ENCODE results near the gene AKAP13. TPM values are rescaled to one million over a fixed set of nuclear protein-coding genes. Genes with fewer than 3 reads are reported as not detected.

AKAP13 gene
- total RNA-seq, 1 experiment from 2014 or later = 54.5 TPM

GRCh38 chr15:85718981-85719380, 338.6 kb downstream of the AKAP13 start:
- no peaks in the 10 kb centered on the region for H3K9me3 ChIP-seq (ENCODE audit: low read depth, low read length, poor library complexity, severe bottlenecking)
- TF ChIP-seq CTCF (conservative IDR thresholded peaks at IDR 0.05; ENCODE audit: low read depth, low read length) (no peak), EZH2 (IDR thresholded peaks at IDR 0.05; ENCODE audit: borderline replicate concordance, low read depth, low read length, poor library complexity, severe bottlenecking) (no peak)
- H3K27ac ChIP-seq (ENCODE audit: low read depth, low read length, poor library complexity, severe bottlenecking) = no peak overlapping the region
- H3K36me3 ChIP-seq (ENCODE audit: insufficient read depth, low read length, poor library complexity, severe bottlenecking) = peaks cover 22% of the 10 kb centered on the region
- H3K4me3 ChIP-seq (ENCODE audit: low read depth, low read length, poor library complexity, severe bottlenecking) = no peak overlapping the region
- ChIA-PET CTCF (no interaction called here), POLR2A (ENCODE audit: low non-redundant PET) (no interaction called here)
- BruUV-seq (replicated peaks) = no TSS peak
- intact Hi-C loops (cut with micrococcal nuclease; ENCODE audit: unreplicated experiment) = no loop called here
- no peak for DNase-seq (ENCODE audit: low spot score)
- no peaks in the 10 kb centered on the region for H3K4me1 ChIP-seq (ENCODE audit: insufficient read depth, low read length, poor library complexity, severe bottlenecking)
- no peaks in the 10 kb centered on the region for H3K27me3 ChIP-seq (replicated peaks; ENCODE audit: insufficient read depth, low read depth, low read length, poor library complexity)

GRCh38 chr15:85722374-85723152, 342.2 kb downstream of the AKAP13 start:
- Histone ChIP-seq H3K4me1 (ENCODE audit: insufficient read depth, low read length, poor library complexity, severe bottlenecking) (no peaks in the 10 kb centered on the region), H3K27me3 (replicated peaks; ENCODE audit: insufficient read depth, low read depth, low read length, poor library complexity) (no peaks in the 10 kb centered on the region), H3K36me3 (ENCODE audit: insufficient read depth, low read length, poor library complexity, severe bottlenecking) (peaks cover 35% of the 10 kb centered on the region), H3K4me3 (ENCODE audit: low read depth, low read length, poor library complexity, severe bottlenecking) (no peak overlapping the region), H3K27ac (ENCODE audit: low read depth, low read length, poor library complexity, severe bottlenecking) (no peak overlapping the region), H3K9me3 (ENCODE audit: low read depth, low read length, poor library complexity, severe bottlenecking) (no peaks in the 10 kb centered on the region)
- ChIA-PET POLR2A (ENCODE audit: low non-redundant PET) (no interaction called here), CTCF (no interaction called here)
- no peak for TF ChIP-seq CTCF (conservative IDR thresholded peaks at IDR 0.05; ENCODE audit: low read depth, low read length)
- TF ChIP-seq EZH2 (IDR thresholded peaks at IDR 0.05; ENCODE audit: borderline replicate concordance, low read depth, low read length, poor library complexity, severe bottlenecking) = no peak
- intact Hi-C loops (cut with micrococcal nuclease; ENCODE audit: unreplicated experiment) = no loop called here
- BruUV-seq (replicated peaks) = no TSS peak
- no peak for DNase-seq (ENCODE audit: low spot score)

DNA sequence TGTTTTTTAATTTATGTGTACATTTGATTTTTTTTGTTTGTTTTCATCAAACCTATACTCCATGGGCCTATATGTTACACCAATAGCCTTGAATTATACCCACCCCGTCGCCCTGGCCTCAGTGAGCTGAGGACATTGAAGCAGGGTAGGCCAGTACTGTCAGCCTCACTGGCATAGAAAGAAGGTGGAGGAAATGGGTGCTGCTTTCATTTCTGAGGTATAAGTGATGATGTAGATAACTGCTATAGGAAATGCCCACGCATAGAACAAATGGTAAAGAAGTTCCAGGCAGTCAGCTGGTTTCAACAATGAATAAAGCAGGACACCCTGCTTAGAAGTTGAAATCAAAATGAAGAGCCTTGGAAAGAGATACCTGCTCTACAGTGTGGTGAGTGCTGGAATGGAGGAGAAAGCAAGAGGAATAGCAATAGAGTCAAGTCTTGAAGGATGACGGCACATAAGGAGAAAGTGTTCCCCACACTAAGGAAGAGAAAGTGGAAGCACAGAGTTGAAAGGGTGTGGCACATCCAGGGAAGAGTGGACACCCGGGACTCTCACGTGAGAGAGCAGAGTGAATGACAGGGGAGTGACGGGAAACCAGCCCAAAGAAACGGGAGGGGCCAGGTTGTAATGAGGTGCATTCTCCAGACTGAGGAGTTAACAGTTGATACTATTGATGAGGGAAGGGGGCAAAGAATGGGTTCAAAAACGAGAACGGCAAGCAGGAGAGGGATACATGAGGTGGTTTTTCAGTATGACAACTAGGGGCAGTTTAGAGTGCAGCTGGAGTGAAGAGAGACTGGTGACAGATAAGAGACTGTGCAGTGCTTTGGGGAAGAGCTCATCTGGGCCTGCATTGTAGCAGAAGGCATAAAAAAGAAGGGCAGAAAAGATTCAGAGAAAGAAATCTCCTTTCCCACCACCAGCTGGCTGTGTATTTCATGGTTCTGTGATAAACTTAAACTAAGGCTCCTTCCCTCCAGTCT, 343.9 kb downstream of the AKAP13 start:
- intact Hi-C loops (cut with micrococcal nuclease; ENCODE audit: unreplicated experiment) = no loop called here
- CTCF ChIA-PET = no interaction called here

More for the DNA sequence above, 343.9 kb downstream of the AKAP13 start:
- H3K4me1 ChIP-seq (ENCODE audit: insufficient read depth, low read length, poor library complexity, severe bottlenecking) = no peaks in the 10 kb centered on the region
- peaks cover 30% of the 10 kb centered on the region for H3K36me3 ChIP-seq (ENCODE audit: insufficient read depth, low read length, poor library complexity, severe bottlenecking)
- H3K4me3 ChIP-seq (ENCODE audit: low read depth, low read length, poor library complexity, severe bottlenecking) = no peak overlapping the region
- no peak overlapping the region for H3K27ac ChIP-seq (ENCODE audit: low read depth, low read length, poor library complexity, severe bottlenecking)
- TF ChIP-seq CTCF (conservative IDR thresholded peaks at IDR 0.05; ENCODE audit: low read depth, low read length) (no peak), EZH2 (IDR thresholded peaks at IDR 0.05; ENCODE audit: borderline replicate concordance, low read depth, low read length, poor library complexity, severe bottlenecking) (no peak)
- POLR2A ChIA-PET (ENCODE audit: low non-redundant PET) = no interaction called here
- no TSS peak for BruUV-seq (replicated peaks)
- H3K27me3 ChIP-seq (replicated peaks; ENCODE audit: insufficient read depth, low read depth, low read length, poor library complexity) = no peaks in the 10 kb centered on the region
- DNase-seq (ENCODE audit: low spot score) = no peak
- no peaks in the 10 kb centered on the region for H3K9me3 ChIP-seq (ENCODE audit: low read depth, low read length, poor library complexity, severe bottlenecking)

Data from A673 (cell line).